Measurements from ENCODE around the gene HOXD1. TPM values are rescaled to one million over a fixed set of nuclear protein-coding genes. Genes with fewer than 3 reads are reported as not detected.

HOXD1 gene
- total RNA-seq, 4 donors from 2014 or later, result 0.44 to 1.8 (median 0.63) TPM; not detected in 1

- no peak for TF ChIP-seq EP300 (IDR thresholded peaks at IDR 0.05)
- TF ChIP-seq POLR2A (IDR thresholded peaks at IDR 0.05), result no peak
- TF ChIP-seq, protein P1, sequence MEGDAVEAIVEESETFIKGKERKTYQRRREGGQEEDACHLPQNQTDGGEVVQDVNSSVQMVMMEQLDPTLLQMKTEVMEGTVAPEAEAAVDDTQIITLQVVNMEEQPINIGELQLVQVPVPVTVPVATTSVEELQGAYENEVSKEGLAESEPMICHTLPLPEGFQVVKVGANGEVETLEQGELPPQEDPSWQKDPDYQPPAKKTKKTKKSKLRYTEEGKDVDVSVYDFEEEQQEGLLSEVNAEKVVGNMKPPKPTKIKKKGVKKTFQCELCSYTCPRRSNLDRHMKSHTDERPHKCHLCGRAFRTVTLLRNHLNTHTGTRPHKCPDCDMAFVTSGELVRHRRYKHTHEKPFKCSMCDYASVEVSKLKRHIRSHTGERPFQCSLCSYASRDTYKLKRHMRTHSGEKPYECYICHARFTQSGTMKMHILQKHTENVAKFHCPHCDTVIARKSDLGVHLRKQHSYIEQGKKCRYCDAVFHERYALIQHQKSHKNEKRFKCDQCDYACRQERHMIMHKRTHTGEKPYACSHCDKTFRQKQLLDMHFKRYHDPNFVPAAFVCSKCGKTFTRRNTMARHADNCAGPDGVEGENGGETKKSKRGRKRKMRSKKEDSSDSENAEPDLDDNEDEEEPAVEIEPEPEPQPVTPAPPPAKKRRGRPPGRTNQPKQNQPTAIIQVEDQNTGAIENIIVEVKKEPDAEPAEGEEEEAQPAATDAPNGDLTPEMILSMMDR (IDR thresholded peaks at IDR 0.05), result no peak
- Histone ChIP-seq H3K27me3 (peaks cover 0 to 87% of the 10 kb centered on the region in 2 donors), H3K36me3 (peaks cover 0 to 57% (median 0%) of the 10 kb centered on the region in 3 donors), H3K27ac (no peak overlapping the region), H3K9me3 (no peaks in the 10 kb centered on the region), H3K4me3 (no peak overlapping the region), H3K4me1 (no peaks in the 10 kb centered on the region)
- 82 to 85% methylated on average over 13 to 14 of the region's 14 CpGs for WGBS, 2 donors
- DNase-seq (ENCODE audit: low spot score in 2 of 2), result no peak
Measured at GRCh38 chr2:176150584-176151441, 37.7 kb upstream of the HOXD1 start.

DNA sequence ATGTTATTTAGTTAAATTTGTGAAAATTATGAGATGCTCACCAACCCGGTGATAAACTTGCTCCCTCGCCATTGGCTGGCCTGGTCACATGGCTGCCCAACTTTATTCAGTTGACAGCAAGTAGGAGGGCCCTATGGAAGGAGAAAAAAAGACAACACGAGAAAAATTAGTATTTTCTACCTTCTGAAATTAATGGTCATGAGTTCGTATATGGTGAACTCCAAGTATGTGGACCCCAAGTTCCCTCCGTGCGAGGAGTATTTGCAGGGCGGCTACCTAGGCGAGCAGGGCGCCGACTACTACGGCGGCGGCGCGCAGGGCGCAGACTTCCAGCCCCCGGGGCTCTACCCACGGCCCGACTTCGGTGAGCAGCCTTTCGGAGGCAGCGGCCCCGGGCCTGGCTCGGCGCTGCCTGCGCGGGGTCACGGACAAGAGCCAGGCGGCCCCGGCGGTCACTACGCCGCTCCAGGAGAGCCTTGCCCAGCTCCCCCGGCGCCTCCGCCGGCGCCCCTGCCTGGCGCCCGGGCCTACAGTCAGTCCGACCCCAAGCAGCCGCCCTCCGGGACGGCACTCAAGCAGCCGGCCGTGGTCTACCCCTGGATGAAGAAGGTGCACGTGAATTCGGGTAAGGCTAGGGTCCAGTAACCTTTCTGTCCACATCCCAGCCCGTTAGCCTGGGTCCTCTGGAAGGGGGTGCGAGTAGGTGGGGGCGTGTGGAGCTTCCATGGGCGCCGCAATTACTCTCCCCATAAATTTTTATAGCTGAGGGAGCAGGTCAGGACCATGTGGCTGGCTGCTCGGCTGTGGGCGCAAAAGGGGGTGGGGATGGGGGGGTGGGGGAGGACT lies 36.8 kb upstream of the HOXD1 start, which contains the start of gene HOXD4:
HOXD4 (plus strand) TSS at position 109 of the 846 bp plus-strand sequence; CDS start at position 193, 84 bp downstream.
- Histone ChIP-seq H3K27me3 (peaks cover 0 to 89% of the 10 kb centered on the region in 2 donors), H3K4me1 (no peaks in the 10 kb centered on the region), H3K36me3 (peaks cover 0 to 57% (median 0%) of the 10 kb centered on the region in 3 donors), H3K27ac (no peak within 1 kb of the TSS), H3K9me3 (no peaks in the 10 kb centered on the region), H3K4me3 (no peak within 1 kb of the TSS)
- TF ChIP-seq EP300 (IDR thresholded peaks at IDR 0.05) (no peak), POLR2A (IDR thresholded peaks at IDR 0.05) (no peak)
- TF ChIP-seq, protein P1 (IDR thresholded peaks at IDR 0.05), result no peak
- whole genome bisulfite sequencing, 2 donors, result 69 to 73% methylated on average over 34 to 53 of the region's 55 CpGs
- no peak for DNase-seq (ENCODE audit: low spot score in 2 of 2)

DNA sequence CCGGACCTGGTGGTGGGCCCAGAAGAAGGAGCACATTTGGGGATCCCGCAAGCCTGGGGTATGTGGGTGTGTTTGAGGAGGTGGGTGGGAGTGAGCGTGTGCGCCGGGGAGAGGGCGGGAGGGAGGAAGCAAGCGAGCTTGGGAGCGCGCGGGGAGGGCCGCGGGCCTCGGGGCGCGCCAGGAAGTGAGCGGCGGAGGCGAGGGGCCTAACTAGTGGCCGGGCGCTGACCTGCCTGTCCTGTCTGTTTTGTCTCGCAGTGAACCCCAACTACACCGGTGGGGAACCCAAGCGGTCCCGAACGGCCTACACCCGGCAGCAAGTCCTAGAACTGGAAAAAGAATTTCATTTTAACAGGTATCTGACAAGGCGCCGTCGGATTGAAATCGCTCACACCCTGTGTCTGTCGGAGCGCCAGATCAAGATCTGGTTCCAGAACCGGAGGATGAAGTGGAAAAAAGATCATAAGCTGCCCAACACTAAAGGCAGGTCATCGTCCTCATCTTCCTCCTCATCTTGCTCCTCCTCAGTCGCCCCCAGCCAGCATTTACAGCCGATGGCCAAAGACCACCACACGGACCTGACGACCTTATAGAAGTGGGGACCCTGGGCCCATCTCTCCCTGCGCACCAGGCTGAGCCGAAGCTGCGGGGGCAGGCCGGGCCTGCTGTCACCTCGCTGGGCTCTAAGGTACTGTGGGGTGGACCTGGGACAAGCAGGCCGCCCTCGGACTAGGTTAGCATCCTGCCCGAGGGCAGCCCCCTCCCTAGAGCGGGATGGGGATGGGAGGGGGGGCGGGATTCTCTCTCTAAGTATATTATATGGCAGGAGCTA lies 35.9 kb upstream of the HOXD1 start:
- H3K36me3 ChIP-seq, result peaks cover 0 to 53% (median 0%) of the 10 kb centered on the region in 3 donors

GRCh38 chr2:176154576-176155252 lies 33.8 kb upstream of the HOXD1 start:
- TF ChIP-seq, protein P1 (IDR thresholded peaks at IDR 0.05), result no peak
- no peak for TF ChIP-seq EP300 (IDR thresholded peaks at IDR 0.05)
- no peak for TF ChIP-seq POLR2A (IDR thresholded peaks at IDR 0.05)
- H3K27me3 ChIP-seq, result peaks cover 0 to 92% of the 10 kb centered on the region in 2 donors
- no peak for DNase-seq (ENCODE audit: low spot score in 2 of 2)
- H3K27ac ChIP-seq, result no peak overlapping the region
- H3K4me3 ChIP-seq, result no peak overlapping the region
- 84 to 85% methylated on average over 11 of the region's 11 CpGs for WGBS, 2 donors
- peaks cover 0 to 45% (median 0%) of the 10 kb centered on the region in 3 donors for H3K36me3 ChIP-seq
- no peaks in the 10 kb centered on the region for H3K9me3 ChIP-seq
- H3K4me1 ChIP-seq, result peaks cover 0 to 20% (median 2%) of the 10 kb centered on the region in 4 donors

More for the DNA sequence above, 35.9 kb upstream of the HOXD1 start:
- Histone ChIP-seq H3K4me1 (peaks cover 0 to 8% (median 0%) of the 10 kb centered on the region in 4 donors), H3K27me3 (peaks cover 0 to 90% of the 10 kb centered on the region in 2 donors), H3K9me3 (no peaks in the 10 kb centered on the region), H3K4me3 (no peak overlapping the region), H3K27ac (no peak overlapping the region)
- WGBS, 2 donors, result 74 to 83% methylated on average over 42 to 48 of the region's 48 CpGs
- no peak for TF ChIP-seq POLR2A (IDR thresholded peaks at IDR 0.05)
- TF ChIP-seq, protein P1 (IDR thresholded peaks at IDR 0.05), result no peak
- TF ChIP-seq EP300 (IDR thresholded peaks at IDR 0.05), result no peak
- DNase-seq (ENCODE audit: low spot score in 2 of 2), result no peak

Measured in tibial nerve (tissue), 4 donors.